NCI-H2107 treated with DMSO at 0.1 percent for 48 hours (cell line): ENCODE data around the gene PDPK1.
A peak's percentile ranks its signal among the peaks of the same experiment; 100 is the strongest.
"Not testable (repeated sequence)": the region's sequence is repeated elsewhere in the genome, so short reads cannot be mapped to it uniquely, and the experiment has no call there.

Experiments used
- DNase-seq: peaks from one replicate; lab custom pipeline; 2025; ENCODE audit not compliant: unreplicated experiment; lab: John Stamatoyannopoulos, UW

The PDPK1 gene

DNA sequence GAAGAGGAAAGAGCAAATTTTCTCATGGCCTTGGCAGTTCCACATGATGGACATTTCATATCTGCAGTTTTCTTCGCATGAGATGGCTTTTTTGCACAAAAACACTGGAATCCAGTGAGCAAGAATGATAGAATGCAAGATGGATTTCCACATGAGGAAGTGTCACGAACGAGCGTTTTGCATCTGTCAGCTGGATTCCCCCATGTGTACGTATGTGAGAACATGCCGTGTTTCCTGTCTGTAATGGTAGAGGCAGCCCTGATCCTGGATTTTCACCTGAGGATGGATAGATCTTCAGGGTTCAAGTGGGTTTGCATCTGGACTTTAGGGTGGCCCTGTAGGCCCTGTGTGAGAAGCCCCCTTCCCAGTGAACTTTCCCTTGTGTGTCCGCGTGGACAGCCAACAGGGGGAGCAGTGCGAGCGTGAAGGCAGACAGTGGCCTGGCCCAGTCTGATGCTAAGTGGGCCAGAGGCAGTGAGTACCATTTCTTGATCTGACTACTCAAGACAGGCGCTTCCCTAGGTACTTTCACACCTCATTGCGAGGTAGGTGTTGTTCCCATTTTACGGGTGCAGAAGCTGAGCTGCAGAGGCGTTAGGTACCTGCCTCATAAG, 2.1 kb downstream of the PDPK1 start:
- DNase-seq, result not testable (repeated sequence)

DNA sequence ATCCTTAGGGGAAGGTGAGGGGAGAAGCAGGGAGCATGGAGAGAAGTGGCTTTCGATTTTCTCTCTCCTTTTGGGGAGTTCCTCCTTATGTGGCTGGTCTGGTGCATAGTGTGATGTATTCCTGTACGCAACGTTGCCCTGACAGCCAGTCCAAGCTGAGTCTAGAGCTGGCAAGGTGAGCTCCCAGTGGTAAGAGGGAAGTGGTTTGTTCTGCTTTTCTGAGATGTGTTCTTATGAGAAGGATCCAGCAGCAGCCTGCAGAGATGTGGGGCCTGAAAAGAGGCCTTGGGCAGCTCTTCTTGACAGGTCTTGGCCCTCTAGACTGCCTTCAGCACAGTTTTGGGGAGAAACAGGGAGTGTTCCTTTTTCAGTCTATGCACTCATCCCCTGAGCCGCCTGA, 3.1 kb downstream of the PDPK1 start:
- not testable (repeated sequence) for DNase-seq

- DNase-seq, result not testable (repeated sequence)
These were observed 3.6 kb downstream of the PDPK1 start for GRCh38 chr16:2541409-2541808.

DNA sequence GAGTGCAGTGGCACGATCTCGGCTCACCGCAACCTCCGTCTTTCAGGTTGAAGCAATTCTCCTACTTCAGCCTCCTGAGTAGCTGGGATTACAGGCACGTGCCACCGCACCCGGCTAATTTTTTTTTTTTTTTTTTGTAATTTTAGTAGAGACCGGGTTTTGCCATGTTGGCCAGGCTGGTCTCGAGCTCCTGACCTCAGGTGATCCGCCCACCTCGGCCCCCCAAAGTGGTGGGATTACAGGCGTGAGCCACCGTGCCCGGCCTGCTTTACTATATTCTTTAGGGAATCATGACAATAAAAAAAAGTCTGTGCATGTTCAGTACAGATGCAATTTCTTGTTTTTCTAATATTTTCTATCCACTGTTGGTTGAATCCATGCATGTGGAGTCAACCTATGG, 6.0 kb downstream of the PDPK1 start:
- DNase-seq, result not testable (repeated sequence)

- DNase-seq, result not testable (repeated sequence)
These were observed 12.6 kb downstream of the PDPK1 start for GRCh38 chr16:2550283-2550878.

DNA sequence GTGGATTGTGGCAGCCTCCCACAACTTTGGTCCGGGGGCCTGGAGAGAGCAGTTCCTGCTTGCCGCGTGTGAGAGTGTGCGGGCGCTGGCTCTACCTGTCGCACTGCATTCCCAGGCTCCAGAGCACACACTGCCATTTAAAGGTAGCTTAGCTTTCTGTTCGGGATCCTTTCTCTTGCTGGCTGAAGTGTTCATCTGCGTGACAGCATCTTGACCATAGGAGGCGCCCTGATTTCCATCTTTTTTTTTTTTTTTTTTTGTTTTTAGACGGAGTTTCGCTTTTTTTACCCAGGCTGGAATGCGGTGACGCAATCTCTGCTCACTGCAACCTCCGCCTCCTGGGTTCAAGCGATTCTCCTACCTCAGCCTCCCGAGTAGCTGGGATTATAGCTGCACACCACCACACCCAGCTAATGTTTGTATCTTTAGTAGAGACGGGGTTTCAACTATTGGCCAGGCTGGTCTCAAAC, 13.6 kb downstream of the PDPK1 start:
- DNase-seq, result not testable (repeated sequence)

GRCh38 chr16:2554709-2555425, 17.0 kb downstream of the PDPK1 start:
- DNase-seq, result not testable (repeated sequence)

GRCh38 chr16:2557150-2557549, 19.3 kb downstream of the PDPK1 start:
- not testable (repeated sequence) for DNase-seq

GRCh38 chr16:2560131-2560797, 22.4 kb downstream of the PDPK1 start:
- not testable (repeated sequence) for DNase-seq

GRCh38 chr16:2560798-2561133, 22.9 kb downstream of the PDPK1 start:
- not testable (repeated sequence) for DNase-seq

DNA sequence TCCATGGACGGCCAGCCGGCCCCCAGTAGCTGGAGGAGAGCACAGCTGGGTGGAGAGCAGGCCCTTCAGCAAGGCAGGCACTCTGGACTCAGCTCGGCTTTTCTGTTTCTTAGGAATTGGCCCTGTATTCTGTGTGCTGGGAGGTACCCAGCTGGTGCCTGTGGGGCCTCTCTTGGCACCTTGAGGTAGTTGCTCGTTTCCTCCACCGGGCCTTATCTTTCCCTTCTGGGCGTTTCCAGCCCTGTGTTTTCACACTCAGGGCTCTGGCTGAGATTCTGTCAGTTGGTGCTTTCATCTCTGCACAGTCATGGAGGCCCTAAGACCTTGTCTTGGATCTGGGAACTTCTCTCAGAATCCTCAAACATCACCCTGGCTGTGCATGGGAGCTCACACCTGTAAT, 29.7 kb downstream of the PDPK1 start:
- not testable (repeated sequence) for DNase-seq

DNA sequence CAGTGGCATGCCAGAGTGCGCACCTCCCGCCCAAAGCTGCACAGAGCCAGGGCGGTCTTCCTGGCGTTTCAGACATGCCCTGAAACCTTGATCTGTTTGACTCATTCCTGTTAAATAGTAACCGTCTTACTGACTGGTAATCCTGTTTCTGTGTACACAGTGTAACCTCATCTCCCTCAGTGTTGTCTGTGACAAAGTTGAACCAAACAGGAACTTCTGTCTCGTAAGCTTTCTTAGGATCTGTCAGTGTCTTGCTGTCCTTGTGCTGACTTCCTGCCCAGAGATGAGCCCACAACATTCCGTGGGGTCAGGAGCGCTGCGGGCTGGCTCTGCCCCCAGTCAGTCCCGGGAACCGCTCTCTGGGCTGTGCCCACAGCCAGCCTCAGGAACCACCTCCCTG, 30.8 kb downstream of the PDPK1 start:
- DNase-seq, result not testable (repeated sequence)

GRCh38 chr16:2572704-2573103, 34.9 kb downstream of the PDPK1 start:
- DNase-seq, result not testable (repeated sequence)

GRCh38 chr16:2575839-2576238, 38.0 kb downstream of the PDPK1 start:
- not testable (repeated sequence) for DNase-seq

DNA sequence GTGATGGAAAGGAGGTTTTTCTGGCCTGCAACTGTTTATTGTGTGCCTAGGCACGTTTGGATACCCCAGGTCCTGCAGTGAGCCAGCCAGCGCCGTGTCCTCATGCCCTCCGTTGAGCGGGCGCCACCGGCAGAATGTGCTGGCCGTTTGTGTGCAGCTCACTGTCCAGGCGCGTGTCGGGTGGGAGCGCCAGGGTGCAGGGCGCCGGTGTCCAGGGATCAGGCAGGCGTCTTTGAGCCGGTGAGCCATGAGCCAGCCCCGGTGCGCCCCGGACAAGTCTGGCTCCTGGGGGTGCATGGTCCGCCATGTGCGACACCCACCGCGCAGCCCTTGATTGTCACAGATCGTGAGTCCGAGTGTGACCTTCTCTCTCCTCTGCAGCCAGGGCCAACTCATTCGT, 39.2 kb downstream of the PDPK1 start:
- not testable (repeated sequence) for DNase-seq

GRCh38 chr16:2578905-2579304, 41.1 kb downstream of the PDPK1 start:
- DNase-seq, result not testable (repeated sequence)

DNA sequence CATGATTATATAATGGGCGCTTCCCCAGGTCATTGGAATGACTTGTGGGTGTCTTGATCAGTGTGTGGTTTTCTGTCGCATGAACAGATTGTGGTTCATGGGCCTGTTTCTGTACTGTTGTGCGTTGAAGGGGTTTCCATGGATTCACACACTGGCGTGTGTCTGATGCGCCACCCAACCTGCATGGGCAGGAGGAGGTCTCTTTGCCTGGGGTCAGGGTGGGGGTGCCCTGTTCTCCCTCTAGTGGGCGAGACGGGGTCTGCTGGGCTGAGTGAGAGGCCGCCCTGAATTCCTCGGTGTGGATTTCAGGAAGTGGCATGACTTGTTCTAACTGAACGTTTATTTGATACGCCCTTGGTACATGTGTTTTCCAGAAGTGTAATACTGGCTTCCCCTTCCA, 42.3 kb downstream of the PDPK1 start:
- not testable (repeated sequence) for DNase-seq

- not testable (repeated sequence) for DNase-seq
These were observed 43.0 kb downstream of the PDPK1 start for GRCh38 chr16:2580818-2581217.

GRCh38 chr16:2584729-2585650, 47.2 kb downstream of the PDPK1 start:
- DNase-seq, result peak; percentile 47

DNA sequence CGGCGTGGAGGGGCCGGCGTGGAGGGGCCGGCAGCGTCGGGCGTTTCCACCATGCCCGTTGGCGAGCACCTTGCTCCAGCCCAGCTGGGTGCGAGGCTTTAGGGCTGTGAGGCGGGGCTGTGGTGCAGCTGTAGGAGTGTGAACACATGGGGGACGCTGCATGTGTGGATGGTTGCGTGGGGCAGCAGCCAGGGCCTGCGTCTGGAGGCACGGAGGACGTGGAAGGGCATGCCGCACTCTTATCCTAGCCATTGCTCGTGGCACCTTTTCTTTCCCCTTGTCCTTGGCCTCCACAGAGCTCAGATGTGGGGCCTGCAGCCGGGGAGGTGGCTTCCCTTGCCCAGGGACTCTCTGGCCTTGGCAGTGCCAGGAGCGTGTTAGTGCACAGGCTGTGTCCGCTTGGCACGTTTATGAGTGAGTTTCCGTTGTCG, 47.8 kb downstream of the PDPK1 start:
- no peak for DNase-seq
